Lung (tissue), 12 donors: Measurements from ENCODE around the gene C18orf63. TPM values are rescaled to one million over a fixed set of nuclear protein-coding genes. Genes with fewer than 3 reads are reported as not detected.

Source experiments
- ATAC-seq: fragments of 200-7000 bp; cut with Tn5 transposase; one replicate; pipeline ENCODE4 v1.9.1; 2020; ENCODE audit warnings: moderate number of reproducible peaks; ENCODE audit not compliant: insufficient read depth, low FRiP score
- DNase-seq, 3 donors: peaks; one replicate each; pipeline ENCODE4 v3.0.0-alpha.2; 2013 to 2017
- H3K27ac ChIP-seq, 2 donors: one replicate each; pipeline ENCODE4 v1.5.1; 2013; ENCODE audit warnings: mild to moderate bottlenecking in 2 of 2, moderate library complexity in 2 of 2, control low read depth in 1 of 2, inconsistent platforms in 1 of 2, low read depth in 1 of 2, low read length in 1 of 2
- H3K27me3 ChIP-seq, 3 donors: one replicate each; pipeline ENCODE4 v1.5.1; 2013; ENCODE audit warnings: low read length in 2 of 3; ENCODE audit not compliant: control insufficient read depth in 3 of 3, insufficient read depth in 3 of 3
- H3K36me3 ChIP-seq, 4 donors: one replicate each; pipeline ENCODE4 v1.5.1; 2013; ENCODE audit warnings: low read length in 4 of 4, mild to moderate bottlenecking in 1 of 4, moderate library complexity in 1 of 4; ENCODE audit not compliant: control insufficient read depth in 4 of 4, insufficient read depth in 4 of 4
- H3K4me1 ChIP-seq, 5 donors: one replicate each; pipeline ENCODE4 v1.5.1; 2013; ENCODE audit warnings: low read length in 5 of 5, mild to moderate bottlenecking in 2 of 5, moderate library complexity in 1 of 5; ENCODE audit not compliant: control insufficient read depth in 5 of 5, insufficient read depth in 5 of 5
- H3K4me3 ChIP-seq: one replicate; pipeline ENCODE4 v1.5.1; 2013; ENCODE audit warnings: mild to moderate bottlenecking, control low read depth, moderate library complexity
- H3K9ac ChIP-seq, 2 donors: one replicate each; pipeline ENCODE4 v1.5.1; 2013; ENCODE audit warnings: low read length in 2 of 2, control low read depth in 1 of 2; ENCODE audit not compliant: insufficient read depth in 1 of 2
- H3K9me3 ChIP-seq, 4 donors: one replicate each; pipeline ENCODE4 v1.5.1; 2013; ENCODE audit warnings: low read length in 3 of 4, mild to moderate bottlenecking in 1 of 4, moderate library complexity in 1 of 4; ENCODE audit not compliant: control insufficient read depth in 4 of 4, insufficient read depth in 3 of 4
- WGBS, 2 donors: extraction: QIAGEN DNeasy Blood & Tissue Kit; methylation state at CpG; one replicate each; pipeline ENCODE4 v1.1.7; 2013; 5-methylcytosine and 5-hydroxymethylcytosine counted together
- polyA plus RNA-seq, 2 donors: library from polyadenylated mRNA; stranded (reverse); fragments of 200-250 nt; gene quantifications; one replicate each; pipeline ENCODE4 v1.2.1, GENCODE V29; 2013
- total RNA-seq, 2 donors: library from RNA; depleted of rRNA in 1 of 2; stranded (reverse); fragments of >200 nt in 1 of 2; gene quantifications; one replicate each; pipeline ENCODE4 v1.2.1, GENCODE V29; 2014 to 2021
- TF ChIP-seq, protein P1 (sequence below): IDR thresholded peaks from 2 replicates; pipeline ENCODE4 v1.5.1; 2012; ENCODE audit warnings: mild to moderate bottlenecking; ENCODE audit errors: control extremely low read depth, extremely low read depth
- donor health status: control.
- donor health status: control.
- donor health status: Bipolar disorder and iron deficiency.
- donor health status: healthy.
- donor health status: DM: yes; HTN: yes; CAD: no.

The C18orf63 gene
- total and polyA plus RNA-seq, 4 donors: 0.14 to 0.55 (median 0.38) TPM

DNA sequence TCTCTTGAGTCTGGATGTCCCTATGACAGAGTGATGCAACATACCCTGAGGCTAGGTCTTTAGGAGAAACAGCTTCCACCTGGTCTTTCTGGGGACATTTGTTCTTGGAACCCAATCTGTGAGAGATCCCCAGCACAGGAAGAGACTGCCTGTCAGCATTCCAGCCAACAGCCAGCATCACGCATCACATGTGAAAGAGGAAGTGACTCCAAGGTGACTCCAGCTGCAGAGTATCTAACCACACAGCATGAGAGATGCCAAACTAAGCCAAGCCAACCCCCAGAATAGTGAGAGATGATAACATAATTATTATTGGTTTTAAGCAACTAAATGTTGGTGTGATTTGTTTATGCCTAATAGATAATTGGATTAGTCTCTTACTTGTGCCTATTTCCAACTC, 35.7 kb downstream of the C18orf63 start:
- TF ChIP-seq, protein P1, sequence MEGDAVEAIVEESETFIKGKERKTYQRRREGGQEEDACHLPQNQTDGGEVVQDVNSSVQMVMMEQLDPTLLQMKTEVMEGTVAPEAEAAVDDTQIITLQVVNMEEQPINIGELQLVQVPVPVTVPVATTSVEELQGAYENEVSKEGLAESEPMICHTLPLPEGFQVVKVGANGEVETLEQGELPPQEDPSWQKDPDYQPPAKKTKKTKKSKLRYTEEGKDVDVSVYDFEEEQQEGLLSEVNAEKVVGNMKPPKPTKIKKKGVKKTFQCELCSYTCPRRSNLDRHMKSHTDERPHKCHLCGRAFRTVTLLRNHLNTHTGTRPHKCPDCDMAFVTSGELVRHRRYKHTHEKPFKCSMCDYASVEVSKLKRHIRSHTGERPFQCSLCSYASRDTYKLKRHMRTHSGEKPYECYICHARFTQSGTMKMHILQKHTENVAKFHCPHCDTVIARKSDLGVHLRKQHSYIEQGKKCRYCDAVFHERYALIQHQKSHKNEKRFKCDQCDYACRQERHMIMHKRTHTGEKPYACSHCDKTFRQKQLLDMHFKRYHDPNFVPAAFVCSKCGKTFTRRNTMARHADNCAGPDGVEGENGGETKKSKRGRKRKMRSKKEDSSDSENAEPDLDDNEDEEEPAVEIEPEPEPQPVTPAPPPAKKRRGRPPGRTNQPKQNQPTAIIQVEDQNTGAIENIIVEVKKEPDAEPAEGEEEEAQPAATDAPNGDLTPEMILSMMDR: no peak
- Histone ChIP-seq H3K36me3 (no peaks in the 10 kb centered on the region), H3K27me3 (no peaks in the 10 kb centered on the region), H3K27ac (no peak overlapping the region), H3K4me3 (no peak overlapping the region), H3K9ac (no peak overlapping the region), H3K4me1 (peaks cover 0 to 18% (median 0%) of the 10 kb centered on the region in 5 donors), H3K9me3 (no peaks in the 10 kb centered on the region)
- WGBS, 2 donors: 8 to 36% methylated on average over 1 of the region's 1 CpG
- DNase-seq (peak; percentile 75 to 83 (median 80)), ATAC-seq (no peak)

DNA sequence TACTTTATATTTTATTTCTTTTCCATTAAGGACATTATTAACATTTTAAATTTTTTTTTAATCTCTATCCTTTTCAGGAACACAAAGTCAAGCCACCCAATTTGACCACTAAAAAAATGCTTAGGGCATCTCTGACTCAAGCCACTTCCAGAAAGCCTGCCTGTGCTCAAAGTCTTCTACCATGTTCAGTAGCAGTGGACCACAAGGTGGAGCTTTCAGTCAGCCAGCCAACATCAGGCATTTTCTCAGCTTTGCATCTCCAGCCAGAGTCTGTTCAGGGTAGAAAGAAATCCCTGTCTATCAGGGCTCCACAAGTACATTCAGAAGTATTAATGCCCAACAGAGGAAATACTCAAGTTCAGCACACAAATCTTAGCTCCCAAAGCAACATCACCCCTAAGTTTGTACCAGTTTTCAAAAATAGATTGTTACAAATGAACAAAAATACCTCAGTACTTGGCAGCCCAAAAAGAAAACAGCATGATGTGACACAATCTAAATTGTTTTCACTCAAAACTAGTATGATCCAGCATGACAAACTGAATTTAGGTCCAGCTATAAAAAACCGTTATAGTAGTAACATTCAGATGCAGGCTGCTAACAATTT, 37.6 kb downstream of the C18orf63 start:
- Histone ChIP-seq H3K4me1 (peaks cover 0 to 15% (median 0%) of the 10 kb centered on the region in 5 donors), H3K4me3 (no peak overlapping the region), H3K9me3 (no peaks in the 10 kb centered on the region), H3K9ac (no peak overlapping the region), H3K27ac (no peak overlapping the region), H3K36me3 (no peaks in the 10 kb centered on the region), H3K27me3 (no peaks in the 10 kb centered on the region)
- WGBS, 2 donors: 79 to 89% methylated on average over 1 of the region's 1 CpG
- peak; percentile 53 for ATAC-seq
- TF ChIP-seq, protein P1: peak; percentile 43
- peak; percentile 80 to 89 (median 86) for DNase-seq

DNA sequence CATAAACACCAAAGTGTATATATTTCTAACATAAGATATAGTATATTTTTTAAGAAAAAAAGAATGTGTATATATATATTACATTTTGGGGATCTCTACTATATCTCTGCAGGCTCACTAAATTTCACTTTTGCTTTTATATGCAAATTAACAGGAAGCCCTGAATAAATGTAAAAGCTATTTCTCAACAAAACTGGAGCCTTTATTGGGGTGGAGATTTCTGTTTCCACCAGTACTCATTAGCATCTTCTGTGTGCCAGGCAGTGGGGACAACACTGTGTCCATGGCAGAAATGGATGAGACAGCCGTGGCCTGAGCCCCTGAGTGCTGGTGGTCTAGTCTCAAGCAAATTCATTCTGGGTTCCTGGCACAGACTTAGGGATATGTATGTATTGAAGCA, 41.3 kb downstream of the C18orf63 start:
- Histone ChIP-seq H3K9ac (no peak overlapping the region), H3K4me1 (peaks cover 0 to 3% (median 0%) of the 10 kb centered on the region in 5 donors), H3K36me3 (no peaks in the 10 kb centered on the region), H3K27ac (no peak overlapping the region), H3K9me3 (no peaks in the 10 kb centered on the region), H3K27me3 (no peaks in the 10 kb centered on the region), H3K4me3 (no peak overlapping the region)
- TF ChIP-seq, protein P1: no peak
- WGBS, 2 donors: 76 to 88% methylated on average over 1 of the region's 1 CpG
- ATAC-seq: no peak
- DNase-seq: no peak
